OCI-M1 (cell line): ENCODE data around the gene ZNHIT1.

Experiments used
- DNase-seq: peaks from one replicate; lab custom pipeline; 2025; lab: John Stamatoyannopoulos, UW

The ZNHIT1 gene

GRCh38 chr7:101217388-101218235 is at the start of gene ZNHIT1, which contains the start of gene PLOD3:
ZNHIT1 (plus strand) TSS chr7:101218165; CDS start chr7:101218196, 31 bp downstream.
PLOD3 (minus strand) TSS chr7:101217581; CDS start chr7:101217274, 307 bp downstream.
- peak; percentile 100 for DNase-seq

- DNase-seq = no peak
These were observed 49.4 kb upstream of the ZNHIT1 start for GRCh38 chr7:101168412-101169049.

- DNase-seq = peak; percentile 52
These were observed 48.7 kb upstream of the ZNHIT1 start for GRCh38 chr7:101169110-101169837.

- peak; percentile 89 for DNase-seq
These were observed 48.0 kb upstream of the ZNHIT1 start for GRCh38 chr7:101169838-101170551.

- no peak for DNase-seq
These were observed 47.1 kb upstream of the ZNHIT1 start for GRCh38 chr7:101170617-101171441.

DNA sequence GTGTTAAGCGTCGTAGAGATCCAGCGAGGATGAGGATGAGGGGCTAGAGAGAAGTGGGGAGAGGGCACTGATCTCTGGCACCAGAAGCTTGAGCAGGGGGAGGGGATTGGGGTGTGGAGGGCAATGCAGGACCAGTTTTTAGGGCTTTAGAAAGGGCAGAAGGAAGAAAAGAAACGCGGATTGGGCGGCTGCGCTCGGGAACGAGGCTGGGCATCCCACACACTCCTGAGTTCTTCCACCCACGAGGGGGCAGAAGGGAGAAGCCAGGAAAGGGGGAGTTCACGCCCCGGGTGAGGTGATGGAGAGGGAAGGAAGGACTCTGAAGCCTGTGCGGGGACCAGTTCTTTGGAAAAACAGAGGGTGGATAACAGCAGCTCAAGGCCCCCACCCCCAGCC is 46.5 kb upstream of the ZNHIT1 start:
- DNase-seq = no peak

DNA sequence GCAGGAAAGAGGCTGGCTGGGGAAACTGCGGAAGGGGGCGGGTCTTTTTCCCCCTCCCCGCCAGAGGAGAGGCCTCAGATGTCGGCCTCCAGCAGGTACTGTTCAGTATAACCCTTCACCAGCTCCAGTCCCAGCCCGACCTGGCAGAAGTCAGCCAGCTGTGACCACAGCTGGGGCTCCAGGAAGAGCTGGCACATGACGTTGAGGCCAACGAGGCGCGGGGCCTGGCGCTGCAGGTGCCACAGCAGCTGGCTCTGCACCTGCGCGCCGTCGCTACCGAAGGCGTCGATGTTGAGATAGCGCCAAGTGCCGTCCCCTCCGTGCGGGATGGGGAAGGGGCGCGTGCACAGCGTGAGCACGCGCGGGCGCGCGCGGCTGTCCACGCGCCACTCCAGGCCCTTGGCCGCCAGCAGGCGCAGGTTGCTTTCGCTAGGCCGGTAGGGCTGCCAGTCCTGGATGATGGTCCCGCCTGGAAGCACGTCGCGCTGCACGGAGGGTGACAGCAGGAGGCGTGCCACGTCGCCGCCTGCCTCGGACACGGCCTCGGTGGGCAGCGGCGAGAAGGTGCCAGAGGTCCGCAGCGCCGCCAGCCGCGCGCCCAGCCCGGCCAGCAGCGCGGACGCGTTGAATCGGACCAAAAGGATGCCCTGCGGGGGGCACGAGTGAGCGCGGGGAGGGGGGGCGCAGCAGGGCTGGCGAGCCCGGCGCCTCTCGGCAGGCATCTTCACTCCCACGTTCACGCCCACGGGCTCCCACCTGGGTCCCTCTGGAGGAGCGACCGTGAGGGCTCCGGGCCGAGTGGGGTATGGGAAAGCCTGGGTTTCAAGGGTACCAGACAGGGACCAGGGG is 45.7 kb upstream of the ZNHIT1 start:
- DNase-seq = no peak

- no peak for DNase-seq
These were observed 44.9 kb upstream of the ZNHIT1 start for GRCh38 chr7:101172854-101173751.

GRCh38 chr7:101173752-101174244 is 44.2 kb upstream of the ZNHIT1 start:
- peak; percentile 74 for DNase-seq

DNA sequence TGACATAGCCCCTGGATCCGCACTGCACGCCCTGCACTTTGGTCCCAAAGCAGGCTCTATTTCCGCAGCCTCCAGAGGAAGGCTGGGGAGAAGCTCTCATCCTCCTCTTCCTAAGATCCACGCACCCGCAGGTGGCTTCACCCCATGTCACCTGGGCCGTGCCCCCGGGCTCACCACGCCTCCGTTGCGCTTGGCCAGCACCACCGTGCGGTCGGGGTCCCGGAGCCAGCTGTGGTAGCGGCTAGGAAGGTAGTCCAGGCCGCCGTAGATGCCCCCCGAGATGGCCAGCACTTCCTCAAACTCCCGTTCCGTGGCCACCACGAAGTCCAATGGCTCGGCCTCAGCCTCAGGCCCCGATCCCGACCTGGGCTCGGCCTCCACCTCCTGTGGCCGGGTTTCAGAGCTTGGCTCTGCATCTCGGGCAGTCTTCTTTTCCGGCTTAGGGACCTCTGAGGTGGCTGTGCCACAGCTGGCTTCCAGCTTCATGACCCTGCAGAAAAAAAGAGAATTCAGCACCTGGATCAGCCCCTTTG is 43.6 kb upstream of the ZNHIT1 start:
- DNase-seq = no peak

GRCh38 chr7:101175664-101176063 is 42.3 kb upstream of the ZNHIT1 start:
- DNase-seq = no peak

GRCh38 chr7:101177644-101178043 is 40.3 kb upstream of the ZNHIT1 start:
- no peak for DNase-seq

- no peak for DNase-seq
These were observed 38.8 kb upstream of the ZNHIT1 start for GRCh38 chr7:101179117-101179516.

DNA sequence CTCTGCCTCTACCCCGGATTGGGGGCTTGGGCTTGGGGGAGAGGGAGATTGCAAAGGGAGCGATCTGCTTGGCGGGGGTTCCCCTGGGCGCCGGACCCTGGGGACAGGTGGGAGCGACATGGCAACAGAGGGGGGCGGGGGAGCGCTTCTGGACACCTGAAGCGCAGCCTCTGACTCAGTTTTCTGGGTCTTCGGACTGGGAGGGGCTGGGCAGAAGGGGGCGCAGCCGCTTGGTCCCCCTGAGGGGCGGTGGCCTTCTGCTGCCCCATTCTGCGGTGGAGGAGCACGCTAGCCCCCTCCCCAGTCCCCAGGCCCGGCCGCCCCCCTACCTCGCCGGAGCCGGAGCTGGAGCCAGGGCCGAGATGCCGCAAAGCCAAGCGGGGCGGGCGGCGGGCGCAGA is 38.3 kb upstream of the ZNHIT1 start:
- DNase-seq = no peak

GRCh38 chr7:101180130-101180755 is 37.7 kb upstream of the ZNHIT1 start, which contains the start of gene NAT16:
NAT16 (minus strand) TSS chr7:101180293; CDS start chr7:101174807, 5,486 bp downstream.
- no peak for DNase-seq

GRCh38 chr7:101185258-101185839 is 32.6 kb upstream of the ZNHIT1 start:
- DNase-seq = peak; percentile 84

DNA sequence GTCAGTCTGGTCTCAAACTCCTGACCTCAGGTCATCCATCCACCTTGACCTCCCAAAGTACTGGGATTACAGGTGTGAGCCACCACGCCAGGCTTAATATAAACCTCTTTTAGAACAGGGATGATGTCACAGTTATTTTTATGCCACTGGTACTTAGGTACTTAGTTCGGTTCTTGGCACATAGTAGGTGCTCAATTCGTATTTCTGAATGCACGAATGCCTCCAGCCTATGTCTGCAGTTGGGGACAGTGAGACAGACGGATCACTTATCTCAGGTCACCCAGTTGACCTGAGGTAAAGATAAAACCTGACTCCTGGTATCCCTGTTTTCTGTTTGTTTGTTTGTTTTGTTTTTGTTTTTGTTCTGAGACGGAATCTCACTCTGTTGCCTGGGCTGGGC is 31.8 kb upstream of the ZNHIT1 start:
- no peak for DNase-seq
